ENCODE results near the gene PKHD1. TPM values are rescaled to one million over a fixed set of nuclear protein-coding genes. Genes with fewer than 3 reads are reported as not detected.

Gene PKHD1
- total RNA-seq, 1 experiment from 2014 or later = not detected

GRCh38 chr6:51934098-51934497 is 153.3 kb downstream of the PKHD1 start:
- no peak overlapping the region for H3K4me3 ChIP-seq (ENCODE audit: low read depth in 2 of 2, low read length in 2 of 2)
- peak; percentile 50 for TF ChIP-seq CTCF (IDR thresholded peaks at IDR 0.05)
- no peak for TF ChIP-seq POLR2AphosphoS5 (IDR thresholded peaks at IDR 0.05; ENCODE audit: low read depth, low read length)
- intact Hi-C loops (cut with micrococcal nuclease; ENCODE audit: unreplicated experiment) = no loop called here
- DNase-seq (ENCODE audit: low read depth, low spot score) = no peak
- H3K9me3 ChIP-seq (ENCODE audit: control insufficient read depth, insufficient read depth, low read depth, low read length) = no peaks in the 10 kb centered on the region
- no peaks in the 10 kb centered on the region for H3K36me3 ChIP-seq (ENCODE audit: control insufficient read depth, insufficient read depth, low read length)
- H3K4me1 ChIP-seq (ENCODE audit: control insufficient read depth, insufficient read depth, low read length) = no peaks in the 10 kb centered on the region
- POLR2A ChIA-PET = no interaction called here
- in situ Hi-C loops (cut with HindIII; ENCODE audit: low pct_unique_long_range_greater_than_20kb, low sequenced_read_pairs) = no loop called here
- peak; percentile 60; the same call in 1 of the 2 replicates for ATAC-seq
- no TSS peak for BruUV-seq (replicated peaks)
- H3K27me3 ChIP-seq (ENCODE audit: control insufficient read depth, insufficient read depth, low read length) = no peaks in the 10 kb centered on the region
- no peak overlapping the region for H3K27ac ChIP-seq (ENCODE audit: low read length)
- CTCF ChIA-PET = interaction anchor here (0.7 kb wide), 1 partner anchor 357 kb away, joined by 3 read pairs; no protein-coding TSS in a partner anchor

- POLR2A ChIA-PET = no interaction called here
- Histone ChIP-seq H3K4me3 (ENCODE audit: low read depth in 2 of 2, low read length in 2 of 2) (no peak overlapping the region), H3K36me3 (ENCODE audit: control insufficient read depth, insufficient read depth, low read length) (no peaks in the 10 kb centered on the region), H3K27ac (ENCODE audit: low read length) (no peak overlapping the region), H3K4me1 (ENCODE audit: control insufficient read depth, insufficient read depth, low read length) (no peaks in the 10 kb centered on the region), H3K9me3 (ENCODE audit: control insufficient read depth, insufficient read depth, low read depth, low read length) (no peaks in the 10 kb centered on the region), H3K27me3 (ENCODE audit: control insufficient read depth, insufficient read depth, low read length) (no peaks in the 10 kb centered on the region)
- CTCF ChIA-PET = no interaction called here
- ATAC-seq = no peak
- no TSS peak for BruUV-seq (replicated peaks)
- in situ Hi-C loops (cut with HindIII; ENCODE audit: low pct_unique_long_range_greater_than_20kb, low sequenced_read_pairs) = no loop called here
- TF ChIP-seq REST (IDR thresholded peaks at IDR 0.05; ENCODE audit: insufficient read depth in 1 of 2, low read depth in 2 of 2, low read length in 1 of 2) (no peak), TCF7L2 (IDR thresholded peaks at IDR 0.05; ENCODE audit: low read depth, low read length) (no peak), CTCF (IDR thresholded peaks at IDR 0.05) (no peak), SIN3A (IDR thresholded peaks at IDR 0.05; ENCODE audit: borderline replicate concordance, insufficient read depth, low read depth, low read length) (no peak), POLR2AphosphoS5 (IDR thresholded peaks at IDR 0.05; ENCODE audit: low read depth, low read length) (no peak)
- intact Hi-C loops (cut with micrococcal nuclease; ENCODE audit: unreplicated experiment) = no loop called here
- DNase-seq (ENCODE audit: low read depth, low spot score) = no peak
Observed at GRCh38 chr6:51932956-51933355, 154.5 kb downstream of the PKHD1 start.
